Activated CD8-positive, alpha-beta memory T cell treated with anti-CD3 and anti-CD28 coated beads for 48 hours (primary cell): ENCODE data around the gene TPRG1L.

Source experiments
- DNase-seq, 3 experiments: peaks; one replicate each; pipeline ENCODE4 v3.0.0-alpha.2; 2020; ENCODE audit warnings: low read depth in 2 of 3, low spot score in 2 of 3

TPRG1L gene

DNA sequence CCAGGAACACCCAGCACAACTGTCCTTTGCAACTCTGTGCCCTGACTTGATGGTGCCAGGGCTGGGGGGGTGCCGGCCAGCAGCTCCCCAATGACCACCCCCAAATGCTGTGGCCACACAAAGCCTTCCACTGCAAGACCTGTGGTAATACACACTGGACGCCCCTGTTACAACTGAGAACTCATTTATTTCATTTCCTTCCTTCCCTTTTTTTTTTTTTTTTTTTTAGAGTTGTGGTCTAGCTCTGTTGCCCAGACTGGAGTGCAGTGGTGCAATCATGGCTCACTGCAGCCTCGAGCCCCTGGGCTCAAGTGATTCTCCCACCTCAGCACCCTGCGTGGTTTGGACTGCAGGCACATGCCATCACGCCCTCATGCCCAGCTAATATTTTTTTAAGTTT lies 52.7 kb downstream of the TPRG1L start:
- no peak for DNase-seq

GRCh38 chr1:3678361-3679097 lies 53.7 kb downstream of the TPRG1L start:
- no peak for DNase-seq

GRCh38 chr1:3679098-3679555 lies 54.3 kb downstream of the TPRG1L start:
- no peak for DNase-seq
